HEK293 (cell line): ENCODE measurements around the gene SLC25A11.

Source experiments
- BCL11B ChIP-seq: fragments of 450-650 bp; formaldehyde crosslinking; IDR thresholded peaks from 2 replicates; pipeline ENCODE4 v1.5.1; 2016; ENCODE audit warnings: low read depth, missing biosample characterization, missing genetic modification characterization
- GFI1B ChIP-seq: fragments of 450-650 bp; formaldehyde crosslinking; IDR thresholded peaks from 2 replicates; pipeline ENCODE4 v1.5.1; 2016; ENCODE audit warnings: missing biosample characterization, missing genetic modification characterization
- HOXC10 ChIP-seq: sonication (generic); formaldehyde crosslinking; IDR thresholded peaks from 2 replicates; pipeline ENCODE4 v1.8.1; 2023; ENCODE audit warnings: mild to moderate bottlenecking, missing genetic modification reagents
- IKZF3 ChIP-seq: fragments of 450-650 bp; IDR thresholded peaks from 2 replicates; pipeline ENCODE4 v1.5.0; 2018; ENCODE audit warnings: missing biosample characterization, mild to moderate bottlenecking, missing genetic modification characterization, moderate library complexity
- KLF1 ChIP-seq: fragments of 450-650 bp; formaldehyde crosslinking; IDR thresholded peaks from 2 replicates; pipeline ENCODE4 v1.5.1; 2016; ENCODE audit warnings: missing biosample characterization, missing genetic modification characterization
- KLF7 ChIP-seq: fragments of 450-650 bp; formaldehyde crosslinking; IDR thresholded peaks from 2 replicates; pipeline ENCODE4 v1.5.1; 2016; ENCODE audit warnings: missing biosample characterization, missing genetic modification characterization, borderline replicate concordance
- OSR2 ChIP-seq: fragments of 450-650 bp; formaldehyde crosslinking; IDR thresholded peaks from 2 replicates; pipeline ENCODE4 v1.5.1; 2016; ENCODE audit warnings: missing biosample characterization, missing genetic modification characterization
- SP2 ChIP-seq: fragments of 450-650 bp; formaldehyde crosslinking; IDR thresholded peaks from 2 replicates; pipeline ENCODE4 v1.5.1; 2016; ENCODE audit warnings: missing biosample characterization, missing genetic modification characterization
- TCF7L2 ChIP-seq: IDR thresholded peaks from 2 replicates; pipeline ENCODE4 v1.6.1; 2011; ENCODE audit warnings: low read depth, mild to moderate bottlenecking, inconsistent platforms, low read length, moderate library complexity, borderline replicate concordance
- ZBTB7A ChIP-seq: fragments of 450-650 bp; formaldehyde crosslinking; IDR thresholded peaks from 2 replicates; pipeline ENCODE4 v1.5.1; 2016; ENCODE audit warnings: low read depth, missing biosample characterization, missing genetic modification characterization
- ZNF146 ChIP-seq: fragments of 450-650 bp; formaldehyde crosslinking; IDR thresholded peaks from 2 replicates; pipeline ENCODE4 v1.5.1; 2016; ENCODE audit warnings: missing biosample characterization, missing genetic modification characterization
- ZNF174 ChIP-seq: fragments of 450-650 bp; formaldehyde crosslinking; IDR thresholded peaks from 2 replicates; pipeline ENCODE4 v1.5.0; 2017; ENCODE audit warnings: missing biosample characterization, mild to moderate bottlenecking, missing genetic modification characterization
- ZNF19 ChIP-seq: fragments of 450-650 bp; formaldehyde crosslinking; IDR thresholded peaks from 2 replicates; pipeline ENCODE4; 2016; ENCODE audit warnings: missing biosample characterization, missing genetic modification characterization, low read depth
- ZNF2 ChIP-seq: fragments of 450-650 bp; formaldehyde crosslinking; IDR thresholded peaks from 2 replicates; pipeline ENCODE4 v1.5.1; 2016; ENCODE audit warnings: missing biosample characterization, missing genetic modification characterization
- ZNF239 ChIP-seq: fragments of 450-650 bp; formaldehyde crosslinking; IDR thresholded peaks from 2 replicates; pipeline ENCODE4 v1.5.1; 2016; ENCODE audit warnings: missing biosample characterization, missing genetic modification characterization
- ZNF266 ChIP-seq: fragments of 450-650 bp; formaldehyde crosslinking; IDR thresholded peaks from 2 replicates; pipeline ENCODE4 v1.5.1; 2016; ENCODE audit warnings: missing biosample characterization, missing genetic modification characterization, low read depth
- ZNF292 ChIP-seq: fragments of 450-650 bp; formaldehyde crosslinking; IDR thresholded peaks from 2 replicates; pipeline ENCODE4 v1.5.1; 2016; ENCODE audit warnings: low read depth, missing biosample characterization, missing genetic modification characterization, borderline replicate concordance
- ZNF341 ChIP-seq: fragments of 450-650 bp; formaldehyde crosslinking; IDR thresholded peaks from 2 replicates; pipeline ENCODE4; 2016; ENCODE audit warnings: low read depth, missing biosample characterization, missing genetic modification characterization
- ZNF529 ChIP-seq: fragments of 450-650 bp; formaldehyde crosslinking; IDR thresholded peaks from 2 replicates; pipeline ENCODE4 v1.5.1; 2017; ENCODE audit warnings: missing genetic modification characterization, missing biosample characterization; ENCODE audit not compliant: insufficient replicate concordance
- ZNF558 ChIP-seq: fragments of 450-650 bp; formaldehyde crosslinking; IDR thresholded peaks from 2 replicates; pipeline ENCODE4 v1.5.1; 2016; ENCODE audit warnings: missing biosample characterization, missing genetic modification characterization
- ZNF610 ChIP-seq: fragments of 450-650 bp; formaldehyde crosslinking; IDR thresholded peaks from 2 replicates; pipeline ENCODE4 v1.5.1; 2016; ENCODE audit warnings: missing biosample characterization, missing genetic modification characterization, borderline replicate concordance
- ZNF621 ChIP-seq: fragments of 450-650 bp; formaldehyde crosslinking; IDR thresholded peaks from 2 replicates; pipeline ENCODE4 v1.5.1; 2017; ENCODE audit warnings: missing biosample characterization, missing genetic modification characterization
- ZNF629 ChIP-seq: fragments of 450-650 bp; formaldehyde crosslinking; IDR thresholded peaks from 2 replicates; pipeline ENCODE4 v1.5.1; 2017; ENCODE audit warnings: missing biosample characterization, missing genetic modification characterization
- ZNF654 ChIP-seq: fragments of 450-650 bp; formaldehyde crosslinking; IDR thresholded peaks from 2 replicates; pipeline ENCODE4 v1.5.1; 2016; ENCODE audit warnings: low read depth, missing biosample characterization, missing genetic modification characterization
- ZNF677 ChIP-seq: fragments of 450-650 bp; IDR thresholded peaks from 2 replicates; pipeline ENCODE4 v1.5.0; 2018; ENCODE audit warnings: missing biosample characterization, mild to moderate bottlenecking, missing genetic modification characterization, moderate library complexity
- ZNF76 ChIP-seq: fragments of 450-650 bp; formaldehyde crosslinking; IDR thresholded peaks from 2 replicates; pipeline ENCODE4; 2016; ENCODE audit warnings: low read depth, missing biosample characterization, missing genetic modification characterization, borderline replicate concordance
- ZNF777 ChIP-seq: fragments of 450-650 bp; formaldehyde crosslinking; IDR thresholded peaks from 2 replicates; pipeline ENCODE4 v1.5.1; 2017; ENCODE audit warnings: missing biosample characterization, missing genetic modification characterization, borderline replicate concordance
- ZNF792 ChIP-seq: fragments of 450-650 bp; formaldehyde crosslinking; IDR thresholded peaks from 2 replicates; pipeline ENCODE4 v1.5.1; 2016; ENCODE audit warnings: missing biosample characterization, missing genetic modification characterization
- ZSCAN16 ChIP-seq: fragments of 450-650 bp; formaldehyde crosslinking; IDR thresholded peaks from 2 replicates; pipeline ENCODE4 v1.5.1; 2016; ENCODE audit warnings: missing biosample characterization, missing genetic modification characterization
- TF ChIP-seq, protein P1 (sequence below): fragments of 450-650 bp; formaldehyde crosslinking; IDR thresholded peaks from 2 replicates; pipeline ENCODE4 v1.5.1; 2017; ENCODE audit warnings: missing biosample characterization, missing genetic modification characterization
- TF ChIP-seq, protein P2 (sequence below): fragments of 450-650 bp; formaldehyde crosslinking; IDR thresholded peaks from 2 replicates; pipeline ENCODE4 v1.5.1; 2016; ENCODE audit warnings: missing biosample characterization, missing genetic modification characterization
- TF ChIP-seq, protein P3 (sequence below): fragments of 450-650 bp; formaldehyde crosslinking; IDR thresholded peaks from 2 replicates; pipeline ENCODE4 v1.5.1; 2016; ENCODE audit warnings: missing biosample characterization, missing genetic modification characterization
- TF ChIP-seq, protein P4 (sequence below): fragments of 450-650 bp; formaldehyde crosslinking; IDR thresholded peaks from 2 replicates; pipeline ENCODE4 v1.5.1; 2017; ENCODE audit warnings: missing biosample characterization, missing genetic modification characterization
- TF ChIP-seq, protein P5 (sequence below): fragments of 450-650 bp; formaldehyde crosslinking; optimal IDR thresholded peaks from 2 replicates; pipeline ENCODE3; 2016; ENCODE audit warnings: missing biosample characterization, mild to moderate bottlenecking, missing genetic modification characterization

The SLC25A11 gene

DNA sequence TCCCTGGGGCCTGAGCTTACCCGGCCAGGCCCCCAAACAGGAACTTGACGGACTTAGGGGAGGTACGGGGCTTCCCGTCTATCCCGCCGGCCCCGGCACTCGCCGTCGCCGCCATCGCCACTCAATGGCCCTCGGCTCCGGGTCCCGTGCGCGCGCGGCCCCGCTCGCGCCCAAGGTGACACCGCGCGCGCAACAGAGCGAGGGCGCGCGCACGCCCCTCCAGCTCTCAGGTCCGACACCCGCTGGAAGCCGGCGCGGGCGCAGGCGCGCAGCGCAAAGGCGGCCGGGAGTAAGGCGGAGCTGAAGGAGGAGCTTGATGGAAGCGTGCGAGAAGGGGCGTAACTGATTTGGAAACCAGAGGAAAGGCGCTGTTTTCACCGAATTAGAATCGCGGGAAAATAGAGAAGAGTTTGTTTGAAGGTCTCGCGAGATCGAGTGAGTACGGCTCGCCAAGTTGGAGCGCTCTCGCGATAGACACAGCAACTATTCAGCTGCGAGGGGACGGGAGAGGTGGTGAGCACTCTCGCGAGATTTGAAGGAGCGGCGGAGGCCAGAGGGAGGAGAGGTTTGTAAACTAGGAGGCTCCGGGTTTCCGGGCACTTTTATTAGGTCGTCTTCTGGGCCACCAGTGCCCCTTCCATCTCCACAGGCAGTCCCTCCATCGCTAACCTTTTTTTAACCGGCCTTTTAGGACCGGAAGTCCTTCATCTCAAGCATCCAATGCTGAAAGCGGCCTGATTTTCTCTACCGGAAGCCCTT, at the start of gene SLC25A11, which contains the start of gene RNF167 (continued):
- TF ChIP-seq, protein P1, sequence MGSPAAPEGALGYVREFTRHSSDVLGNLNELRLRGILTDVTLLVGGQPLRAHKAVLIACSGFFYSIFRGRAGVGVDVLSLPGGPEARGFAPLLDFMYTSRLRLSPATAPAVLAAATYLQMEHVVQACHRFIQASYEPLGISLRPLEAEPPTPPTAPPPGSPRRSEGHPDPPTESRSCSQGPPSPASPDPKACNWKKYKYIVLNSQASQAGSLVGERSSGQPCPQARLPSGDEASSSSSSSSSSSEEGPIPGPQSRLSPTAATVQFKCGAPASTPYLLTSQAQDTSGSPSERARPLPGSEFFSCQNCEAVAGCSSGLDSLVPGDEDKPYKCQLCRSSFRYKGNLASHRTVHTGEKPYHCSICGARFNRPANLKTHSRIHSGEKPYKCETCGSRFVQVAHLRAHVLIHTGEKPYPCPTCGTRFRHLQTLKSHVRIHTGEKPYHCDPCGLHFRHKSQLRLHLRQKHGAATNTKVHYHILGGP (tag by site-specific recombination), result no peak
- TF ChIP-seq ZNF558 (tag by site-specific recombination) (0 out of 2 replicates have a peak, but pooled peaks have one; percentile 14), KLF1 (tag by site-specific recombination) (0 out of 2 replicates have a peak, but pooled peaks have one; percentile 22), KLF7 (tag by site-specific recombination) (peak; percentile 68; the same call in 1 of the 2 replicates), ZBTB7A (0 out of 2 replicates have a peak, but pooled peaks have one; percentile 48), ZNF146 (tag by site-specific recombination) (no peak), ZNF19 (tag by site-specific recombination) (no peak), ZSCAN16 (tag by site-specific recombination) (no peak), TCF7L2 (no peak), GFI1B (tag by site-specific recombination) (no peak), ZNF292 (tag by site-specific recombination) (no peak), ZNF792 (tag by site-specific recombination) (no peak), IKZF3 (no peak; the same call in 1 of the 2 replicates), ZNF174 (no peak), OSR2 (tag by site-specific recombination) (no peak), ZNF621 (tag by site-specific recombination) (no peak), ZNF629 (tag by site-specific recombination) (peak; percentile 67), ZNF239 (no peak), ZNF677 (tag by site-specific recombination) (no peak), ZNF654 (tag by site-specific recombination) (no peak), ZNF76 (tag by site-specific recombination) (peak; percentile 78), HOXC10 (CRISPR knock-in tag) (no peak), ZNF777 (tag by site-specific recombination) (no peak), ZNF266 (tag by site-specific recombination) (no peak), ZNF2 (tag by site-specific recombination) (no peak), ZNF341 (tag by site-specific recombination) (peak; percentile 71), ZNF610 (tag by site-specific recombination) (peak; percentile 70; the same call in 1 of the 2 replicates), ZNF529 (no peak), BCL11B (no peak), SP2 (tag by site-specific recombination) (peak; percentile 93)
- TF ChIP-seq, protein P2, sequence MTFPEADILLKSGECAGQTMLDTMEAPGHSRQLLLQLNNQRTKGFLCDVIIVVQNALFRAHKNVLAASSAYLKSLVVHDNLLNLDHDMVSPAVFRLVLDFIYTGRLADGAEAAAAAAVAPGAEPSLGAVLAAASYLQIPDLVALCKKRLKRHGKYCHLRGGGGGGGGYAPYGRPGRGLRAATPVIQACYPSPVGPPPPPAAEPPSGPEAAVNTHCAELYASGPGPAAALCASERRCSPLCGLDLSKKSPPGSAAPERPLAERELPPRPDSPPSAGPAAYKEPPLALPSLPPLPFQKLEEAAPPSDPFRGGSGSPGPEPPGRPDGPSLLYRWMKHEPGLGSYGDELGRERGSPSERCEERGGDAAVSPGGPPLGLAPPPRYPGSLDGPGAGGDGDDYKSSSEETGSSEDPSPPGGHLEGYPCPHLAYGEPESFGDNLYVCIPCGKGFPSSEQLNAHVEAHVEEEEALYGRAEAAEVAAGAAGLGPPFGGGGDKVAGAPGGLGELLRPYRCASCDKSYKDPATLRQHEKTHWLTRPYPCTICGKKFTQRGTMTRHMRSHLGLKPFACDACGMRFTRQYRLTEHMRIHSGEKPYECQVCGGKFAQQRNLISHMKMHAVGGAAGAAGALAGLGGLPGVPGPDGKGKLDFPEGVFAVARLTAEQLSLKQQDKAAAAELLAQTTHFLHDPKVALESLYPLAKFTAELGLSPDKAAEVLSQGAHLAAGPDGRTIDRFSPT, result no peak
- TF ChIP-seq, protein P3, sequence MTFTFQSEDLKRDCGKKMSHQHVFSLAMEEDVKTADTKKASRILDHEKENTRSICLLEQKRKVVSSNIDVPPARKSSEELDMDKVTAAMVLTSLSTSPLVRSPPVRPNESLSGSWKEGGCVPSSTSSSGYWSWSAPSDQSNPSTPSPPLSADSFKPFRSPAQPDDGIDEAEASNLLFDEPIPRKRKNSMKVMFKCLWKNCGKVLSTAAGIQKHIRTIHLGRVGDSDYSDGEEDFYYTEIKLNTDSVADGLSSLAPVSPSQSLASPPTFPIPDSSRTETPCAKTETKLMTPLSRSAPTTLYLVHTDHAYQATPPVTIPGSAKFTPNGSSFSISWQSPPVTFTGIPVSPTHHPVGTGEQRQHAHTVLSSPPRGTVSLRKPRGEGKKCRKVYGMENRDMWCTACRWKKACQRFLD, result no peak
- TF ChIP-seq, protein P4, sequence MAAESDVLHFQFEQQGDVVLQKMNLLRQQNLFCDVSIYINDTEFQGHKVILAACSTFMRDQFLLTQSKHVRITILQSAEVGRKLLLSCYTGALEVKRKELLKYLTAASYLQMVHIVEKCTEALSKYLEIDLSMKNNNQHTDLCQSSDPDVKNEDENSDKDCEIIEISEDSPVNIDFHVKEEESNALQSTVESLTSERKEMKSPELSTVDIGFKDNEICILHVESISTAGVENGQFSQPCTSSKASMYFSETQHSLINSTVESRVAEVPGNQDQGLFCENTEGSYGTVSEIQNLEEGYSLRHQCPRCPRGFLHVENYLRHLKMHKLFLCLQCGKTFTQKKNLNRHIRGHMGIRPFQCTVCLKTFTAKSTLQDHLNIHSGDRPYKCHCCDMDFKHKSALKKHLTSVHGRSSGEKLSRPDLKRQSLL (tag by site-specific recombination), result 0 out of 2 replicates have a peak, but pooled peaks have one; percentile 68
- TF ChIP-seq, protein P5, sequence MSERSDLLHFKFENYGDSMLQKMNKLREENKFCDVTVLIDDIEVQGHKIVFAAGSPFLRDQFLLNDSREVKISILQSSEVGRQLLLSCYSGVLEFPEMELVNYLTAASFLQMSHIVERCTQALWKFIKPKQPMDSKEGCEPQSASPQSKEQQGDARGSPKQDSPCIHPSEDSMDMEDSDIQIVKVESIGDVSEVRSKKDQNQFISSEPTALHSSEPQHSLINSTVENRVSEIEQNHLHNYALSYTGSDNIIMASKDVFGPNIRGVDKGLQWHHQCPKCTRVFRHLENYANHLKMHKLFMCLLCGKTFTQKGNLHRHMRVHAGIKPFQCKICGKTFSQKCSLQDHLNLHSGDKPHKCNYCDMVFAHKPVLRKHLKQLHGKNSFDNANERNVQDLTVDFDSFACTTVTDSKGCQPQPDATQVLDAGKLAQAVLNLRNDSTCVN (tag by site-specific recombination), result peak; percentile 92
